Jurkat, Clone E6-1 (cell line): ENCODE measurements around the gene TTC29. TPM values are rescaled to one million over a fixed set of nuclear protein-coding genes. Genes with fewer than 3 reads are reported as not detected.

Experiments used
- DNase-seq: peaks from one replicate; pipeline ENCODE4 v3.0.0-alpha.2; 2011; ENCODE audit warnings: low read depth, low spot score
- H3K4me3 ChIP-seq: 2 replicates; pipeline ENCODE4 v1.5.1; 2011; ENCODE audit warnings: mild to moderate bottlenecking, low read length, control low read depth, moderate library complexity
- polyA plus RNA-seq: library from polyadenylated mRNA; unstranded; fragments of >200 nt; gene quantifications from one replicate; pipeline ENCODE4 v1.2.1, GENCODE V29; 2012; ENCODE audit warnings: missing spikeins; ENCODE audit not compliant: insufficient read length, insufficient read depth

TTC29 gene, protein sequence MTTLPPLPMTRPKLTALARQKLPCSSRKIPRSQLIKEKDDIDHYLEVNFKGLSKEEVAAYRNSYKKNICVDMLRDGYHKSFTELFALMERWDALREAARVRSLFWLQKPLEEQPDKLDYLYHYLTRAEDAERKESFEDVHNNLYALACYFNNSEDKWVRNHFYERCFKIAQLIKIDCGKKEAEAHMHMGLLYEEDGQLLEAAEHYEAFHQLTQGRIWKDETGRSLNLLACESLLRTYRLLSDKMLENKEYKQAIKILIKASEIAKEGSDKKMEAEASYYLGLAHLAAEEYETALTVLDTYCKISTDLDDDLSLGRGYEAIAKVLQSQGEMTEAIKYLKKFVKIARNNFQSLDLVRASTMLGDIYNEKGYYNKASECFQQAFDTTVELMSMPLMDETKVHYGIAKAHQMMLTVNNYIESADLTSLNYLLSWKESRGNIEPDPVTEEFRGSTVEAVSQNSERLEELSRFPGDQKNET
- not detected for polyA plus RNA-seq

DNA sequence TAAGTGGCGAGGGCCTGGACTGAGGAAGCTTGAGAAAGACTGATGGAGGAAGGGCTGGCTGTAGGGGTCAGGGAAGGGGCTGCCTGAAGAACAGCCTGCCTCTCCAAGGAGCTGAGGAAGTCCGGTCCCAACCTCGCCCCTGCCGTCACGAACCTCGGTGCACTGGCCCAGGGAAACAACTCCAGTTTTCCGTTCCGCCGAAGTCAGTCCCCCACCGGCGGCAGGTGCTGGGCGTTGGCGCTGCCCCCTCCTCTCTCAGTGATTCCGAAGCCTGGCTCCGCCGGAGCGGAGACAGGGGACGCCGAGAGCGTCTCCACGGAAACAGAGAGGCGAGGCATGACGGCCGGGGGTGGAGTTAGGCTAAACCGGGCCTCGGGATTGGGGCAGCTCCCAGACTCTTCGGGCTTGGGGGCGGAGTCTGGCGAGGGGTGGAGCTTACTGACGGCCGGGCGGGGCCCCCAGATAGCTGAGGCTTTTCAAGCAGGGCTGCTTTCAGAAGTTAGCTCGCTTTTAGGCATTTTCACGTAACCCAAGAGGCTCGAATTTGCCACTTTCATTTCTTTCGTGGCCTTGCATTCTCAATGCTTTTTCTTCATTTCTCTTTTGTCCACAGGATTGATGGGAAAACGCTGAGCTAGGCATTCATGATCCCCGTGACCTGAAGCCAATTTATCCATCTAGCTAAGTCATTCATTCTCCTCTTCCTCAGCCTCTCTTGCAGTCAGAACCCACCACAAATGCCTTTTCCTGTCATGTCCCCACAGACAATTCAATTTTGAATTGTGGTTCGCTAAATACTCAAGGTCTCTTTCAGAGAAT, at the start of gene TTC29:
TSS of gene TTC29 (minus strand) at position 309 of the 819 bp plus-strand sequence. CDS start 5,969 bp downstream, outside the sequence.
- peak; percentile 39 for DNase-seq
- peak within 1 kb of the TSS; percentile 31 for H3K4me3 ChIP-seq

DNA sequence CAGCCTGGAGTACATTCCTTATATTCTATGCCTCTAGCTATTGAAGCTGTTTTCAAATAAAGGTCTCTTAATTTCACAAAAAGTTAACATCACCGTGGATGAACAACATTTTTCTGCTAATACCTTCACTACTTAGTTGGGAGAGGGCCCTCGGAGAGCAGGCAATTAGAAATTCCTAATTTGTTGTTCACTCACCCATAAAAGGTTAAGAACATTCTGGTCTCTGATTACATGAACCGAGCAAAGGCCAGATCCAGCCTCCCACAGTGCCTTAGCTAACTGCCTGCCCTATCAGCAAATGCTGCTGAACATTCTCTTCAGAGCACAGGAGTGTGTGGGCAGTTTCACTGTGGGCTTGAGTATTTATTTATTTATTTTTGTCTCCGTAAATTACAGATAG, 36.0 kb upstream of the TTC29 start:
- no peak overlapping the region for H3K4me3 ChIP-seq
- DNase-seq = no peak

DNA sequence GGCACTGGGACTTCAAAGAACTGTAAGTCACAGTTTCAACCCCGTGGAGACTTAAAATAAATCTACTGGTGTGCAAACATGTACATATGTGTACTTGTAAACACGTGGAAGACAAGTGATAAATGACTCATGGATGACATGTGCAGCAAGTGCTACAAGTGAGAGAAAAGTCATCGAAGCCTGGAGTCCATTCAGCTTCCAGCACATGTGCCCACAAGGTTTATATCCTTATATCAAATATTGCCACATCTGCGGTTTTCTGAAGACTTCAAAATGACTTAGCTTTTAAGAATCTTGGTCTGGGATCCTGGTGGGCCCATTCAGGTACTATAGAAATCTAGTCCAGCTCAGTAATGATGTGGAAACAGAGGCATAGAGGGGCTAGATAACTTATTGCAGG, 33.0 kb upstream of the TTC29 start:
- DNase-seq = no peak
- H3K4me3 ChIP-seq = no peak overlapping the region

DNA sequence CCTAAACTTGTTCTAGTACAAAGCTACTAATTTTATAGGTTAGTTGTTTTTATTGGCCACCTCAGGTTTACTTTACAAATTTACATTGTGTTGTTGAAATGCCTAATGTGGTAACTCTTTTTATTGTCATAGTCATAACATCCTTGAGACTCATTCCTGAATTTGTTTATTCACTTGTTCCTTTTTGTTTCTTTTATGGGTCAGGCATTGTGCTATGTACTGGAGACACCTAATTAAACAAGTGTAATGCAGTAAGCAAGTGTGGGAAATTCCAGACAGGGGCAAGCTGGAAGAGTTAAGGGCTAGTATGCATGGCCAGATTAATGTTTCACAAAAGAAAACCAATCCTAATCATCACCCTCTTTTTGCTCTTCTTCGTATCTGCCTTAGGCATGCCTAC, 30.5 kb upstream of the TTC29 start:
- DNase-seq = no peak
- no peak overlapping the region for H3K4me3 ChIP-seq

DNA sequence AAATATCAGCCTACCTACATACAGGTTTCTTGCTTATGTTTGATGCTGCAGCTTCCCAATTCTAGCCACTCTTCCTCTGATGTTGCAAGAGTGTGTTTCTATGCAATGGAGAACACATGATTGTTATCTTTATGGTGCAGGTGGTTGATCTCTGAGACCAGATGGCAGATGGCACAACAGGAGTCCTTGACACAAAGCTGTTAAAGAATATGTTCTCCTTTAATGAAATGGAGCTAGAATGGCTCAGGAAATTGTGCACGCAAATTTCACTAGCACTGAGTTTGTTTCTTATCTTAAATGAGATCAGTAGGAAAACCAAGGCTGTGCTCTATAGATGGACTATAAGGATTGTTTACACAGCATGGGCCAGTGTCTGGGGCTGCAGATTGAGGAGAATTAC, 29.9 kb upstream of the TTC29 start:
- H3K4me3 ChIP-seq = no peak overlapping the region
- peak; percentile 83 for DNase-seq

DNA sequence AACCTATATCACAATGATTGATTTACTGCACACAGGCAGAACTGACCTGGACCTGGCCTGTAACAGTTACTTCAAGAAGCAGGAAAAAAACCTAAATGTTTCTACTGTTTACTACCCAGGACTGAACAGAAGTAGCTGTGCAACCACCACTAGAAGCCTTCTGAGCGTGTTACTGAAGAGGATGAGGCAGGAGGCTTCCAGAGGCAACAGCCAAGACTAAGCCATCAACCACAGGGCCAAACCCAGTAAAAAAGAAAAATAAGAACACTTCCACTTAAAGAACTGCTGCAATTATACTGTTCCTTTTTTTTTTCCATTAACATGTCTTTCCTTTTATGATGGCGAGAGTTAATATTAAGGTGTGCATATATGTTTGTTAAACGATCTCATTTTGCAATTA, 29.4 kb upstream of the TTC29 start:
- no peak overlapping the region for H3K4me3 ChIP-seq
- DNase-seq = no peak

DNA sequence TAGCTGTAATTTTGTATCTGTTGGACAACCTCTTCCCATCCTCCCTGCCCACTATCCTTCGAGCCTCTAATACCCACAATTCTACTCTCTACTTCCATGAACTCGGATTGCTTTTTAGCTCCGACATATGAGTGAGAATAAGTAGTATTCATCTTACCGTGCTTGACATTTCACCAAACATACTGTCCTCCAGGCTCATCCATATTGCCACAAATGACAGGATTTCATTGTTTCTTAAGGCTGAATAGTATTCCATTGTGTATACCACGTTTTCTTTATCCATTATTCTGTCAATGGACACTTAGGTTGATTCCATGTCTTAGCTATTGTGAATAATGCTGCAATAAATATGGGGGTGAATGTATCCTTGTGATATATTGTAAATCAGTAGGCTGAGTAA, 26.4 kb upstream of the TTC29 start:
- no peak for DNase-seq
- no peak overlapping the region for H3K4me3 ChIP-seq

DNA sequence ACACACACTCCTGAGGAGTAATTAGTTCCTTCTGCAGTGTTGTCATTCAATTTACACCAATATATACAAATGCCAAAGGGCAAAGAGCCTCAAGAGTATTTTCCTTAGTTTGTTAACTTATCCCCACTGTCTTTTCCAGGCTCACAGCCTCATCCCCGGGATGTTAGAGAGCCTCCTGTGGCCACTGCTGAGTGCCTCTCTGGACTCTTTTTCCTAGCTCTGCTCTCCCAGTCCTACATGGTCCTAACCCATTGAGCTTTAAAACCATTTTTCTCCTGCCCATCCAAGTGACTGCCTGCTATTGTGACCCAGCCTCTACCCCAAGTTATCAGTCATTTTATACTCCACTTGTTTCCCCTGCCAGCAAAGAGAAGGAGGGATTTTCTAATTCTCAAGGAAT, 23.5 kb upstream of the TTC29 start:
- no peak overlapping the region for H3K4me3 ChIP-seq
- DNase-seq = no peak

DNA sequence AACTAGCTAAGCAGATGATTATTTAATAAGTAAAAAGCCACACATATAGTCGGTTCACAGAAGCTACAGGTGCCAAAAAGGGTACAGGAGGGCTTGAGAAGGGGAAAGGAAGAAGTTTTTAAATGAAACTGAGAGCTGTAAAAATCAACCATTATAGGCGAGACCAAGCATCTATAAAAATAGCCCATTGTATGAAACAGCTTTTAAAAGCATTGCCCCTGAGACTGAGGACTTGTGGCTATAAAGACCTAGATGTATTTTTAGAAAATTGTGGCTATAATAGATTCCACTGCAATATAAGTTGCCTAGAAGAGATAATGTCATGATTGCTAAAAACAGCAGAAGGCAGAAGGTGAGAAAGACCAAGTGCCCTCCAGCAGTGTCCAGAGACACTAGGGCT, 15.0 kb upstream of the TTC29 start:
- no peak for DNase-seq
- no peak overlapping the region for H3K4me3 ChIP-seq

DNA sequence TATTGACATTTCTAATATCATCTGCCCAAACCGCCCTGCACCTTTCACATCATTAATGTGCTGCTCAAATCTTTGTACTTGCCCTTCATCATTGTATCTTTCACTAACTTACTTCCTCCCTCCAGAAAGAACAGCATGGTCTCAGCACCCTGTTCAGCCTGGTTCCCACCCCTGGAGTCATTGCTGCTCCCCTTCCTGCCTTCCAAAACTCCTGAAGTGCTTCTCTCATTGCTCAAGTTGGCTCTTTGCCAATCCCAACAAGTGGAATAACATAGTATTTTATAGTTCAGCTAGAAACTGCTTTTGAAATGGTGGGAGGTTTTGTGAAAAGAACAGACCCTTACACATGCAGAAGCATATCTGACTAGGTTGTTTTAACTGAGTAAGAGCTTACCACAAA, 14.0 kb upstream of the TTC29 start:
- no peak overlapping the region for H3K4me3 ChIP-seq
- DNase-seq = no peak

DNA sequence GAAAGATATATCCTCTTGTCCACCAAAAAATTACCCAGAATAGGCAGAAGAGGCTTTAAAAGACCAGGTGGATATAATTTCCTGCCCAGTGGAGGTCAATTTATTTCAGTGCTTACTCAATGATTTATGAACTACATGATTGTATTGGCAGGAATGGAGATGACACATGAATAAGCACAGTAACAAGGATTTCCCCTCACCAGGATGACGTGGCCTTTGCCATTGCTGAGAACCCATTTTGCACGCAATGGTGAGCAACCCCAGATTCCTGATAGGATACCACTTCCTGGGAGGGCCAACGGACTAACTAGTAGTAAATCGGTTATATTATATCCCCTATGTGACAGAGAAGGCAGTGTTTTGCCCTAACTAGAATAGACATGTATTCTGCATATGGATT, 11.6 kb upstream of the TTC29 start:
- no peak overlapping the region for H3K4me3 ChIP-seq
- no peak for DNase-seq

DNA sequence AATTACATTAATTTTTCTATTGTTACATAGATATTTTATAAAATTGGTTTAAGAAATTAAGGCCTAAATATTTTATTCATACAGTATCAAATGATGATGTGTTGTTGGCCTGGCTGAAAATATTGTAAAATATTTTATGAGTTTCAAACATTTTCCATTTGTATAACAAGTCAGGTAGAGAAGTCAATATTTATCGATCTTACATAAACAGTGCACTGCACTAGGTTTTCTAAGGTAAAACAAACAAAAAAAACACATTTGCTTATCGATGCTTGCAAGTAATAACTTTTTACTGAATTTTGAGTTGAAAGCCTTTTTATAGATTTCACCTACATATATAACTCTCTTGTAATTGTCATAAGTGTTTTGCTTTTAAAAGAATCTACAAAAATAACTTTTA, 7.2 kb upstream of the TTC29 start:
- no peak for DNase-seq
- H3K4me3 ChIP-seq = no peak overlapping the region

DNA sequence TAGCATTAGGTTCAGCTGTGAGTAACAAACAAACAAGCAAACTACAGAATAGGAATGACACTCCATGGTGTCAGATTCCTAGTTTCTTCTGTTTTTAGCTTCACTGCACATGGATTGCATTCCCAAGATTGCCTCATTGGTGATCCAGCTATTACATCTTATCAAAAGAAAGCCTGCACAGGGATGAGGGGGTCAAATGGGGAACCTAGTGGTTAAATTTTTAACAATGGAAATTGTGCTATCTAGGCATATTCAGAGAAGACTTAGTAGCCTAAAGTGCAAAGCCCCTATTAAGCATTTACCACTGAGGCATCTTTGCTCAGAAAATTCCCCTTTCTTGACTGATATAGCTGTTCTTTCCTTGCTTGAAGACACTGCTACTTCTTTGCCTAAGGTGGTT, 3.9 kb upstream of the TTC29 start:
- no peak overlapping the region for H3K4me3 ChIP-seq
- no peak for DNase-seq

DNA sequence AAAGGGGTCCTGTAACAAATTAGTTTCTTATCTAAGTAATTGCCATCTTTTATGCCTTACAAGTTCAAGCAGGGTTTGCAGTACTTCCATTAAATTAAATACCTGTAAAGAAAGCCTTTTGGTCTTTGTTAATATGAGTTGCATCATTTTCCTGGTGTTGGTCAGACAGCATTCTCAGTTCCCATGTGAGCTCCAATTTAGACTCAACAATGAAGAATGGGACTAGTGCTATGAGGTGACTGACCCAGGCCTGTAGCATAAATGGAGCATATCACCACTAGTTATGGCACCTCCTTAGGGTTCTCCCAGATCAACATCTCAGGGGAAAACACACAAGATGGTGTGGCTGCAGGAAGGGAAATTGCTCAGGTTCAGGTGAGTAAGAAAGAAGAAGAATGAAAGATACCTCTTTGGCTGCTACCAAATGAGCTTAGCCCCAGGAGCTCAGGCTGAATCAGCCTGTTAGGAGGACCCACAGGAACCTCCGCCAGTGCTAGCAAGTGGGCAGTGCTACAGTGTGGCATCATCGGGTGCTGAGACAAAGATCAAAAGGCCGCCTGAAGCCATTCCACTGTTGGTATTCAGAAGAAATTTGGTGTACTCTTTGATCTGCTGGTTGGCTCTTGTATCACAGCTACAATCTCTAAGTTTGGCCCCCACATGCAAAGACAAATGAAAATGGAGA, 1.8 kb downstream of the TTC29 start:
- no peak for DNase-seq
- no peak overlapping the region for H3K4me3 ChIP-seq

DNA sequence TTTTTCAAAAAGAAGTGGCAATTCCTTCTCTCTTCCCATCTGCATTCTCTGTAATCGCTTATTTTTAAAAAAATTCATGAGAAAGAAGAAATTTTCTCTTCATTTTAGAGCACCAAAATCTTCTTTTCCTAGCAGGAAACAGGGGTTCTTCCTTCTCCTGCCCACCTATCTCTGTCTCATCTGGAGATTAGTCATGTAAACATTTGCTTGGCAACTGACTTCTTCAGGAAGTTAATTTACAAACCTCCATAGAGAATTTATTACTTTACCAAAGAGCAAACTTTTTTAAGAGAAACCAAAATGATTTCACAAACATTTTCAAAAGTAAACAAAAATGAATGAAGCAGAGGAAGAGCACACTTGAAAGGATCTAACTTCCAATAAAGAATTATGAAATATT, 13.5 kb downstream of the TTC29 start:
- H3K4me3 ChIP-seq = no peak overlapping the region
- DNase-seq = no peak

DNA sequence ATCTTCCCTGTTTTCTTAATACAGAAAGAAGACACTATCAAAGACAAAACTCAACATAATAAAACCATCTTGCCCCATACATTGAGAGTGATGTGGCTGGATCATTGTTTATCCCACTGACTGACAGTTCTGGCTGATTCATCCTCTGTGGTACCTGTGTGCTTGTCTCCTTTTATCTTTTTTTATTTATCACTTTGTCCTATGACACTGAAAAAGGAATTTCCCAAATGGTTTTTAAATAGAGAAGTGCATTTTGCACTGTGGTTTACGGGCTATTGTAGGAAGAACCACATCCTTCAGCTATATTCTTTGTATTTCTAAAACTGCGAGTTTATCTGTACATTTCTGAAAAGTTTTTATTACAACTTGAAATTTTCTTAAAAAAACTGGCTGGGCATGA, 15.0 kb downstream of the TTC29 start:
- no peak overlapping the region for H3K4me3 ChIP-seq
- no peak for DNase-seq

DNA sequence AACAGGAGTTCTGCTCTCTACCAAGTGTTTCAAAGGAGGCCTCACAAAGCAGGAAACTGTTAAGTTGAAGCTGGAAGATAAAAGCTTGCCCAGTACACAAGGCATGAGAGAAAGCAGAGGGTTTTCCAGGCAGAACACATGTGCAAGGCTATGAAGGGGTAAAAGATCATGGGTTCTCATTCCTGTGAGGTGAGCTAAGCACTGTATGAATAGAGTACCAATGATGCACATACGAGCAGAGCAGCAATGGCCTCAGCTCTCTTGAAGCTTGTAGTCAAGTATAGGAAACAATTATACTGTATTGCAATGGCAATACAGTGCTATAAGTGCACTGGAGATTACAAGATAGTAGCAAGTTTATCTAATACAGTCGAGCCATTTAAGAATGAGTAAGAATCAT, 18.0 kb downstream of the TTC29 start:
- H3K4me3 ChIP-seq = no peak overlapping the region
- no peak for DNase-seq

DNA sequence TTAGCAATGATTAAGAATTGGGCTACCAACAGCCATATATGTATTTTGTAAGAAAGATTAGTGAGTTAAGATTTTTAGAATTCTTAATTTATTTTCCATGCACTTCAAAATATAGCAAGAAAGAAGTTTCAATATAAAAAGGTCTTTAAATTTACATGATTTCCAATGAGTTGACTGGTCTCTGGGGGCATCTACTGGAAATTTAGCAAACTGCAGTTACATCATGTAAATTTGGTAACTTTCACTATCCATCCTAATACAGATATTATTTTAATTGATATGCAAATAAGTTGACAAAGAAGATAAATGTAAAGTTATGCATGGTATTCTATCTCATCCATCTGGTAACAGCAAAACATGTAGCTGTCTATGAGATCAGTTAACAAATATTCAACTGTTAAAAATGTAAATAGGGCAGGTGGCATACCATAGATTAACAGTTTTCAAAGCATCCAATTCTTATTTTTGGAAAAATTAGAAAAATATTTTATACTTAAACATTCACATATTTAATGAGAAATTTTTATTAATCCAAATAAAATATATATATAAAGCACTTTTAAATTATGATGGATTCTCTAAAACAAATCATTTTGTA, 29.1 kb downstream of the TTC29 start:
- no peak overlapping the region for H3K4me3 ChIP-seq
- DNase-seq = peak; percentile 20

DNA sequence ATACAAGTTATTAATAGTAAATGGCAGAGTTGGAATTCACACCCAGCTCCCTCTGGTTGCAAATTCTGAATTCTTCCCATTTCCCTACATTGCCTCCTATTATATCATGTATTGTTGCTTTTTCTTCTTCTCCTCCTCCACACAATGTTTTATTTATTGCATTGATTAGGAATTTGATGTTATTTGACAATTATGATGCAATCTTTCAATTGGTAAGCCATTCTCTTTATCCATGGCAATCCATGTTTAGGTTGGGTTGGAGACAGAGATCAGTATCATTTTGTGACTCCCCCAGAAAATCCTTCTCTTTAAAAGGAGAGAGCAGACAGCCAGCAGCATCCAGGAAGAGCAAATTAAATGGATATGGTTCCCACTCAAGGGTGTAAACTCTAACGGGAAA, 30.5 kb downstream of the TTC29 start:
- no peak for DNase-seq
- H3K4me3 ChIP-seq = no peak overlapping the region
